ENCODE results near the gene HOXD12. TPM values are rescaled to one million over a fixed set of nuclear protein-coding genes. Genes with fewer than 3 reads are reported as not detected.

HOXD12 gene
- total RNA-seq, 1 donor from 2014 or later = not detected

DNA sequence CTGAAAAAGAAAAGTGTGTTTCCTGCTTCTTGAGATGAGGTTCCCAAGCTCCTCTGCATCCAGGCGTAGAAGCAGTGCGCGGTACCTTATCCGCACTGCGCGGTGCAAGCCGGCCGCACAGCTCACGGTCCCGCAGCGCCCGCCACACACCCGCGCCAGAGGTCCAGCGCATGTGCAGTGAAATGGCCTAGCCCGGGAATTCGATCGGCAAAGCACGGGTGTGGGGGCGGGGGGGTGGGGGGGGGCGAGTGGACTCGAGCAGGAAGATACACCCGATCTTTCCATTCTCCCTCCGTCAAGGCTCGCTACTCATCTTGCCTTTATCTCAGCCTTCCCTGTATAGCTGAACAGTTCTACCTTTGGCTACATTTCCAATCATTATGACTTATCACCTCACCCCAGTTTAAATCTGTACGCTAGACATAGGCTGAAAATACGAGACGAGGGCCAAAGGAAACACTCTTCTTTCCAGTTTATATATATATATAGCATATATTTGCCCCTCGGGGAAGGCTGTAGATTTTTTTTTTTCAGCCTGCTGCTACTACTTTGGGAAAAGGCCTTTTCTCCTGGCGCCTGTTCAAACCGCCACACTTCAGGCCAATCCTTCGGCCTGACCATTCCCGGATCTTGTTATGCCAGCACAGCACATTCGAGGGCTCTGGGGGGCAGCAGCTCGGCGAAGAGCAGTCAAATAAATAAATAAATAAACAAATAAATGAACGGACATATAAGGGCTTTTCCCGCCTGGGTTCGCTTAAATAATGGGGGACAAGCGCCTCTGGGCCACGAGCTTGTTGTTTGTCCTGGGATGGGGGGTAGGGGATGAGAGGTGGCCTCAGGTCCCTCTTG, 40.3 kb downstream of the HOXD12 start:
- TF ChIP-seq, protein P1, sequence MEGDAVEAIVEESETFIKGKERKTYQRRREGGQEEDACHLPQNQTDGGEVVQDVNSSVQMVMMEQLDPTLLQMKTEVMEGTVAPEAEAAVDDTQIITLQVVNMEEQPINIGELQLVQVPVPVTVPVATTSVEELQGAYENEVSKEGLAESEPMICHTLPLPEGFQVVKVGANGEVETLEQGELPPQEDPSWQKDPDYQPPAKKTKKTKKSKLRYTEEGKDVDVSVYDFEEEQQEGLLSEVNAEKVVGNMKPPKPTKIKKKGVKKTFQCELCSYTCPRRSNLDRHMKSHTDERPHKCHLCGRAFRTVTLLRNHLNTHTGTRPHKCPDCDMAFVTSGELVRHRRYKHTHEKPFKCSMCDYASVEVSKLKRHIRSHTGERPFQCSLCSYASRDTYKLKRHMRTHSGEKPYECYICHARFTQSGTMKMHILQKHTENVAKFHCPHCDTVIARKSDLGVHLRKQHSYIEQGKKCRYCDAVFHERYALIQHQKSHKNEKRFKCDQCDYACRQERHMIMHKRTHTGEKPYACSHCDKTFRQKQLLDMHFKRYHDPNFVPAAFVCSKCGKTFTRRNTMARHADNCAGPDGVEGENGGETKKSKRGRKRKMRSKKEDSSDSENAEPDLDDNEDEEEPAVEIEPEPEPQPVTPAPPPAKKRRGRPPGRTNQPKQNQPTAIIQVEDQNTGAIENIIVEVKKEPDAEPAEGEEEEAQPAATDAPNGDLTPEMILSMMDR (IDR thresholded peaks at IDR 0.05) = no peak
- peaks cover 11% of the 10 kb centered on the region for H3K4me1 Mint-ChIP-seq (ENCODE audit: low read depth)
- H3K27me3 Mint-ChIP-seq (ENCODE audit: low read depth) = peaks cover 80% of the 10 kb centered on the region
- no peak overlapping the region for H3K27ac Mint-ChIP-seq (ENCODE audit: unreplicated experiment)
- DNase-seq (ENCODE audit: low spot score) = no peak
- H3K36me3 Mint-ChIP-seq (ENCODE audit: low read depth) = peaks cover 10% of the 10 kb centered on the region
- peaks cover 9% of the 10 kb centered on the region for H3K9me3 Mint-ChIP-seq (ENCODE audit: low read depth)
- no peak overlapping the region for H3K4me3 Mint-ChIP-seq (ENCODE audit: unreplicated experiment)

DNA sequence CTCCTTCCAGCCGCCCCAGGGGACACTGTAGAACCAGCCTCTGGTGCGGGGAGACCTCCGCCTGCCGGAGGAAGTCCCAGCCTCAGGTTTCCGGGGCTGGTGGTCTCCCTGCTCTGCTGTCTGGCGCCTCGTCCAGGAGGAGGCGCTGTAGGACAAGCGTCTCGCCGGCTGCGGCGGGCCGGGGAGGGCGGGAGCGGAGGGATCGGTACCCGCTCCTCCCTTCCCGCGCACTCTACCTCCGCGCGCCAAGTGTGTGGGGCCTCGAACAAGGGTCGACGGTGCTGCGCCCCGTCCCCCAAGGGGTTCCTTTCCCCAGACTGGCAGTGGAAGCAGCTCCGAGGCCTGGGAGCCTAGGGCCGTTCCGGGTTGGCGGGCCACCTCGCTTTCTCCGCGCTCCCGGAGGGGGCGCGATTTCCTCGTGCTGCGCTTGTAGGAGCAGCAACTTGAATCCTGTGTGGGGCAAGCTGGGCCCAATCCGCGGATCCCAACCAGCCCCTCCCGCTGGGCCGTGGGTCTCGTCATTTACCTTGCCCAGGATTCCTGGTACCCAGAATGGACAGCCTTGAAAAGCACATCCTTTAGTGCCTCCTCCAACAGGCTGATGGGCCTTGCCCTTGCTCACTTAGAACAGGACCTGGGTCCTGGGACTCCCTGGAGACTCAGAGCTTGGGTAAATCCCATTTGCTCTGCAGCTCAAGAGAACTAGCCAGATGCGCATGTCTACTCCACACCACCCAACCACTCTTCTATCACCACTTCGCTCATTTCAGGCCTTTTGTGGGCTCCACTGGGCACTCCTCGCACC, 41.1 kb downstream of the HOXD12 start:
- H3K27me3 Mint-ChIP-seq (ENCODE audit: low read depth) = peaks cover 80% of the 10 kb centered on the region
- peaks cover 7% of the 10 kb centered on the region for H3K36me3 Mint-ChIP-seq (ENCODE audit: low read depth)
- H3K4me1 Mint-ChIP-seq (ENCODE audit: low read depth) = peaks cover 7% of the 10 kb centered on the region
- H3K9me3 Mint-ChIP-seq (ENCODE audit: low read depth) = peaks cover 9% of the 10 kb centered on the region
- DNase-seq (ENCODE audit: low spot score) = no peak
- peak overlapping the region; percentile 12 for H3K4me3 Mint-ChIP-seq (ENCODE audit: unreplicated experiment)
- H3K27ac Mint-ChIP-seq (ENCODE audit: unreplicated experiment) = no peak overlapping the region
- TF ChIP-seq, protein P1 (IDR thresholded peaks at IDR 0.05) = peak; percentile 85

DNA sequence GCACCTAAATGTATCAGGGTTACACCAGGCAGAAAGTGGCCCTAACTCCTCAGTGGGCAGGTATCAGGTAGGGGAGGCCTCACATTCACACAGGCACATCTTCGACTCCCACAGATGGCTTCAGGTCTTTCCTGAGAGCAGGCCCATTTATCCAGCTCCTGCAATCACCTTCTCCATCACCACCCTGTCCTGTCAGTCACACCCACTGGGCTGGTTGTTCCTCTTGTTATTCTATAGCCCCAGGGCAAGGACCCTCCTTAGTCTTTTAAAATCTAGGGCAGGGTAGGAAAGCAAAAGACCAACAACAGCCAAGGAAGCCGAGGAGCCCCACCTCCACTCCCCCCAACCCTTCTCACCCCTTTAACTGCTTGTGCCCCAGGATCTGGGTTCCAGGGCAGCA, 42.7 kb downstream of the HOXD12 start:
- Mint-ChIP-seq H3K27me3 (ENCODE audit: low read depth) (peaks cover 86% of the 10 kb centered on the region), H3K27ac (ENCODE audit: unreplicated experiment) (no peak overlapping the region), H3K9me3 (ENCODE audit: low read depth) (peaks cover 9% of the 10 kb centered on the region), H3K4me1 (ENCODE audit: low read depth) (no peaks in the 10 kb centered on the region), H3K4me3 (ENCODE audit: unreplicated experiment) (no peak overlapping the region), H3K36me3 (ENCODE audit: low read depth) (peaks cover 6% of the 10 kb centered on the region)
- no peak for DNase-seq (ENCODE audit: low spot score)
- TF ChIP-seq, protein P1 (IDR thresholded peaks at IDR 0.05) = no peak

DNA sequence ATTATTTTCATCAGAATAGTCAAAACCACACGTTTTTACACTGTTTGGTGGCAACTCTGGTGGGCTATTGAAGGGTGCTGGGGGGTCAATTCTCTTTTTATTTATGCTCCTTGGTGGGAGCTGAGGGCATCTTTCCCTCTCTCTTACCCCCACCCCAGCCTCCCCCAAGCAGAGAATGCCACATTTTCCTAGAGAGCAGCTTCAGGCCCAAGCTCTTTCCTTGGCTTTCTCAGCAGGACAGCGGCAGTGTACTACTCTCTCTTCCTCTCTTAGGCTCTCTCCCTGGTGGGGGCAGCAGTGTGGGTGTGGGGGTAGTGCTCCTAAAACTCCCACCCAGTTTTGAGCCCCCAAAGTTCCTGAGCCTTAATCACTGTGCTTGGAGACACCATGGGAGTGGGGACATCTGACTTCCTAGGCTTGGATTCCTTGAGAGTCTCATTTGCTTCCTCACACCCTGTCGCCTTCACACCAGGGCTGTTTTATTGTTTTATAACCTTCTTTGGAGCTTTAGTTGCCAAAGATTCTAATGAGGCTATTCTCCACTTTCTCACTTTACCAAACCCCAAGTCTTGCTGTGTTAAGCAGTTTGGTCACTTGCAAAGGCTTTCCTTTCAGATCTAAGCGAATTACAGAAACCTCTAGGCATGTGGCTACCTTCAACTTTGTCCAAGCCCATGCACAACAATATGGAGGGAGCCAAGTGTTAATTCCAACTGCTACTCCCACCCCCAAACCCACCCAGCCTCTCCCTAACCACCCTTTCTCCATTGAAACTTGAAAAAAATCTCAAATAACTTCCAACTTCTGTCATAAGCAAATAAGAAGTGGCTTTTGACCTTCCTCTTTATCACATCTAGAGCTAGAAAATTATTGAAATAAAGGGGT, 45.7 kb downstream of the HOXD12 start:
- Mint-ChIP-seq H3K36me3 (ENCODE audit: low read depth) (no peaks in the 10 kb centered on the region), H3K27me3 (ENCODE audit: low read depth) (peaks cover 89% of the 10 kb centered on the region), H3K4me3 (ENCODE audit: unreplicated experiment) (no peak overlapping the region), H3K9me3 (ENCODE audit: low read depth) (no peaks in the 10 kb centered on the region), H3K4me1 (ENCODE audit: low read depth) (no peaks in the 10 kb centered on the region), H3K27ac (ENCODE audit: unreplicated experiment) (no peak overlapping the region)
- no peak for DNase-seq (ENCODE audit: low spot score)
- TF ChIP-seq, protein P1 (IDR thresholded peaks at IDR 0.05) = no peak

All from chondrocyte (in vitro differentiated cells).